Measurements from ENCODE around the gene IDI2. TPM values are rescaled to one million over a fixed set of nuclear protein-coding genes. Genes with fewer than 3 reads are reported as not detected.

The IDI2 gene
- total and polyA plus RNA-seq, 2 of the 13 experiments (the other 11 are each of a cell fraction or from before 2014, with no cell fraction given): not detected

- TF ChIP-seq KLF13 (CRISPR knock-in tag; IDR thresholded peaks at IDR 0.05) (0 out of 2 replicates have a peak, but pooled peaks have one; percentile 18), ZNF382 (CRISPR knock-in tag; IDR thresholded peaks at IDR 0.05; ENCODE audit: borderline replicate concordance) (no peak), ZNF18 (CRISPR knock-in tag; IDR thresholded peaks at IDR 0.05; ENCODE audit: insufficient replicate concordance) (peak; percentile 28), SP4 (CRISPR knock-in tag; IDR thresholded peaks at IDR 0.05) (peak; percentile 69), ZNF24 (IDR thresholded peaks at IDR 0.05) (no peak), SMC3 (IDR thresholded peaks at IDR 0.05; ENCODE audit: low read length) (no peak), ZNF3 (CRISPR knock-in tag; IDR thresholded peaks at IDR 0.05) (no peak), ZNF577 (CRISPR knock-in tag; IDR thresholded peaks at IDR 0.05; ENCODE audit: borderline replicate concordance, low read depth) (no peak), ZBTB46 (CRISPR knock-in tag; IDR thresholded peaks at IDR 0.05; ENCODE audit: borderline replicate concordance) (no peak), CEBPG (CRISPR knock-in tag; IDR thresholded peaks at IDR 0.05) (no peak; the same call in 1 of the 2 replicates), ARID4A (CRISPR knock-in tag; IDR thresholded peaks at IDR 0.05; ENCODE audit: borderline replicate concordance) (peak; percentile 98), ZBTB10 (CRISPR knock-in tag; IDR thresholded peaks at IDR 0.05; ENCODE audit: borderline replicate concordance) (0 out of 2 replicates have a peak, but pooled peaks have one; percentile 70), ZBTB42 (CRISPR knock-in tag; IDR thresholded peaks at IDR 0.05) (no peak), ATM (IDR thresholded peaks at IDR 0.05; ENCODE audit: borderline replicate concordance) (no peak), IKZF1 (IDR thresholded peaks at IDR 0.05) (no peak), TCF7 (IDR thresholded peaks at IDR 0.05; ENCODE audit: low read depth) (no peak; the same call in 1 of the 2 replicates), ONECUT2 (CRISPR knock-in tag; IDR thresholded peaks at IDR 0.05) (no peak), ZNF761 (CRISPR knock-in tag; conservative IDR thresholded peaks at IDR 0.05) (no peak), ZNF430 (CRISPR knock-in tag; IDR thresholded peaks at IDR 0.05) (peak; percentile 65; the same call in 1 of the 2 replicates), ARHGAP35 (CRISPR knock-in tag; IDR thresholded peaks at IDR 0.05; ENCODE audit: borderline replicate concordance) (no peak)
Observed at GRCh38 chr10:987870-988666, 37.6 kb downstream of the IDI2 start, which contains the start of gene GTPBP4 (continued).
